HG03432 (cell line): ENCODE results near the gene OR5K4.

Experiments
- ATAC-seq: cut with Tn5 transposase; IDR thresholded peaks from one replicate; pipeline ENCODE4 v1.9.1; 2021; ENCODE audit warnings: mild to moderate bottlenecking, moderate library complexity; ENCODE audit not compliant: unreplicated experiment

Gene OR5K4

DNA sequence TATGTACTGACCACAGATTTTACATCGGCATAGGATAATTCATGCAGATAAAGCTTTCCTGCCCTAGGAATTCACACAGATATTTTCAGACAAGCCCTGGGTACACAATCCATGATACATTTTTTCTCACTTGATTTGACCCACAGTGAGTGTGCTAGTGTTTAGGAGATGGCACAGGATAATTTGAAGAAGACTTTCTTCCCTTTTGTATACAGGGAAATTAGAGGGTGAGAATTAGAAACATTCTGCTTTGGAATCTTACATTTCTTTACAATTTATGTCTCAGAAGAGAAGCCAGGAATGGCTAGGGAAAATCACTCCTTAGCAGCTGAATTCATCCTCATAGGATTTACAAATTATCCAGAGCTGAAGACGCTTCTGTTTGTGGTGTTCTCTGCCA, at the start of gene OR5K4:
TSS of gene OR5K4 (plus strand) at position 301 of the 400 bp plus-strand sequence. CDS start at position 301, 0 bp downstream.
- no peak for ATAC-seq

DNA sequence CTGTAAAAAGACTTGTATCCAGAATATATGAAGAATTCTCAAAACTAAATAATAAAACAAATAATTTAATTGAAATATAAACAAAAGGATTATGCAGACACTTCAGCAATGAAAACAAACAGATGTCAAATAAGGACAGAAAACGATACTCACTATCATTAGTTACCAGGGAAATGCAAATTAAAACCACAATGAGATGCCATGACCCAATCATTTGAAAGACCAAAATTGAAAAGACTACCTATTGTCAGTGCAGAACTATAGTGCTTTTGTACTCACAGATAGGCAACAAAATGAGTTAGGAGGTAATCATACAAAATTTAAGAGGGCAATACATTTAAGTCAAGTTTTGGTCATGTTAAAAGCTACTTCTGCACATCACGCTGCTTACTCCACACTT, 31.6 kb upstream of the OR5K4 start:
- ATAC-seq, result peak; percentile 36

DNA sequence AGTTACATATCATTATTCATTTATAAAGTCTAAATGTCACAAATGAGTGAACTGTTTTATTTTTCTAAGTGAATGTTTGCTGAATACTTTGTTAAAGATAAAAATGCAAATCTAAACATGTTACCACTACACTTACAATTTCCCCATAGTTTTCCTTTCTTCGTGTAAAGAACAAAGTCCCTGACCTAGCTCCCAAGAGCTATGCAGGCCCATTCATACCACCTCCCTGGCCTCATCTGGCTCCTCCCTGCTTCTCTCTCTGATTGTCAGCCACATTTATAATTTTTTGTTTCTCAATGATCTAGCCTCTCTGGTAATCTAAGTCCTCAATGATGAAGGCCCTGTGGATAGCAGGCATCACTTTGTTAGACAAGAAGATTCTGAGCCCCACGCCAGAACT, 31.0 kb upstream of the OR5K4 start:
- ATAC-seq, result no peak

DNA sequence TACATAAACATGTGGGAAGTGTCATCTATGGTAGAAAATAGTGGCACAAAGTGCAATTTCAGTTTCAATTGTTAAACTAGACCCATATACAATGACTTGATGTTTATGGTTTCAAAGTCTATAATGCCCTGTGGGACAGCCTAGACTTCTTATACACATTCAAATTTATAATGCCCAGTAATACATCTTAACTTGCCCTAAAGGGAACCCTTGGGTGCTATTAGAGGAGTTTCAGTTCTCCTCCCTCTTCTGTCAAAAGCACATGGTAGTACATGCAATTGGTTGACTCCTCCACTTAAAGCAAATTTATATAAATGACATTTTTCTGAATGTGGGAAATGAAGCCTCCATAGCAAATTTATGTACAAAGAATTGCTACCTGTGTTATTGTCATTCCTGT, 30.2 kb upstream of the OR5K4 start:
- ATAC-seq, result no peak

- no peak for ATAC-seq
These were observed 28.6 kb upstream of the OR5K4 start for GRCh38 chr3:98325055-98325454.

DNA sequence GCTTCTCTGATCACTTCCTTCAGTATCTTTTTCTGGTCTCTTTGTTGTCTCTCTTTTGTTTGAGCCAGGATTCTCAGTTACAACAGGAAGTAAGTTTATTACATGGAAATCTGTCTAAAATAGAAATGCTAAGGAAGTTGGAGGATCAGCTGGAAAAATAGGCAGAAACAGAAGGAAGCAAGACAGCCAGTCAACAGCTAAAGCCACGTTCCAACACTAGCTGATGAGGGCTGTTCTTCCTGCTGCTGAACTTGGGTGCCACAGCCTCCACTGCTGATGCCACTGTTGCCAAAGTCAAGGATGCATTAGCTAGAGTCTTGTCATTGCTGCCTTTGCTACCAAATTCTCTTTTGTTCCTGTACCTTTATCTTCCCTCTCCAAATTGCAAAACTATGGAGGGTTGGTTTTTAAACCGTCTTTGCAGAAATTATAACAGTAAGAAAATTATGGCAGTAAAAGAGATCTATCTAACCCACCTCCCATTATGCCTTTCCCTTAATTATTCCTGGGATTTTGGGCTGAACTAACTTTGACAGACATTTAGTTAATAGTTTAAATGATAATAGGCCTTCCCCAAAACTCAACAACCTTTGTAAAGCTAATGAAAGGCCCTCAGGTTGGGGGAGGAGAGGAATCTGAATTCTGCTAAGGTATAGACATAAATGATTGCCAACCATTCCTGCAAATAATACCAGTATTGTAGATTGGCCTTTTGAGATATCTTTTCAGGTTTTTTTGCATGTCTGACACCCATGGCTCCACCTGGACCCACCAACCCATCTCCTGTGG, 27.4 kb upstream of the OR5K4 start:
- ATAC-seq, result no peak

- ATAC-seq, result peak; percentile 63
These were observed 26.7 kb upstream of the OR5K4 start for GRCh38 chr3:98326945-98327344.

DNA sequence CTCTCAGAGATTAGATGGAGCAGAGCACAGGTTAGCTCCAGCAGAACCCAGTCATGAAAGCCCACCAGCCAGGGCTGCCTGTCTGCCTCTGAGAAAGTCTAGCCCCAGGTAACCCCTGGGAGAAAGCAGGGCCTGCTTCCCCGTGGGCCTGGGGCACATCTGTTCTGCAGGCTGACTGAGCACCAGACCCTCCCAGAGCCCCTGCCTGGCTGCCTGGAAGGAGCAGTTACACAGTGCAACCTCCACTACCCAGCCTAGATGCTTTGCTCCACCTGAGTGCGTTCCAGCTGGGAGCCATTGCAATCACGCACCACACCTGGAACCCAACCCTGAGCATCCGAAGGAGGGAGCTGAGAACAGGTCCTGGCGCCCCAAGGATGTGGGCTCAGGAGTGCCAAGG, 24.7 kb upstream of the OR5K4 start:
- no peak for ATAC-seq

DNA sequence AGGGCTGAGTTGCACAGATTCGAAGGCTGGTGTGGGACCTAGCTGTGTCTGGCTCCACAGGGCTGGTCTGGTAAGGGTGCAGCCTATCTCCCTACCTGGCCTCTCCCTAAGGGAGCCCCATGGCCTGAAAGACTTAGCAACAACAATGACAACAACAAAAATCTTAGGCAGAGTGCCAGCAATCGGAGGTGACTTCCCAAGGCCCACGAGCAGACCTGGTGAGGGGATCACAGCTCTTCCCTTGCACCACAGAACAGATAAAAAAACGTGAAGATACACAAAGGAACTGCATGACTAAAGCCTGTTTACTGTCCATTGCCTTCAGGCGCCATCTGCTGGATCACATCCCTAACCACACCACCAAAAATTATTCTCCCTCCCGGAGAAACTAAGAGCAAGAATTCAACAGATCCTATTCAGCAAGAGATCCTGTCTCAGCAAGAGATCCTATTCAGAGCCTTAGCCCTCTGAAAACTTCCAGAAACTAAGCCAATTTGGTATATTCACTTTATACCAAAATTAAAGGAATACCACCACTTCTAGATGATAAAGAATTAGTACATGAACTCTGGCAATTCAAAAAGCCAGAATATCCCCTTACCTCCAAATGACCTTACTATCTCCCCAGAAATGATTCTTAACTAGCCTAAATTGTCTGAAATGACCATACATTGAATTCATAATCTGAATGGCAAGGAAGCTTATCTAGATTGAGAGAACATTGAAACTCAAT, 24.1 kb upstream of the OR5K4 start:
- peak; percentile 68 for ATAC-seq

DNA sequence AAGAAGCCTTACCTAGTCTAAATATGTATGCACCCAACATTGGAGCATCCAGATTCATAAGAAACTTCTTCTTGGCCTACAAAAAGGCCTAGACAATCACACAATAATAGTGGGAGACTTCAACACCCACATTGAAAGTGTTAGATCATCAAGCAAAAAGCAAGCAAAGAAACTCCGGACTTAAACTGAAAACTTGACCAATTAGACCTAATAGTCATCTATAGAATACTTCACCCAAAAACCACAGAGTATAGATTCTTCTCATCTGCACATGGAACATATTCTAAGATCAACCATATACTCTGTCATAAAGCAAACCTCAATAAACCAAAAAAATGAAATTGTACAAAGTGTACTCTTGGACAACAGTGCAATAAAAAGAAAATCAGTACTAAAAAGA, 22.3 kb upstream of the OR5K4 start:
- no peak for ATAC-seq

- ATAC-seq, result peak; percentile 85
These were observed 19.6 kb upstream of the OR5K4 start for GRCh38 chr3:98333989-98334606.

- no peak for ATAC-seq
These were observed 14.6 kb upstream of the OR5K4 start for GRCh38 chr3:98339031-98339430.

DNA sequence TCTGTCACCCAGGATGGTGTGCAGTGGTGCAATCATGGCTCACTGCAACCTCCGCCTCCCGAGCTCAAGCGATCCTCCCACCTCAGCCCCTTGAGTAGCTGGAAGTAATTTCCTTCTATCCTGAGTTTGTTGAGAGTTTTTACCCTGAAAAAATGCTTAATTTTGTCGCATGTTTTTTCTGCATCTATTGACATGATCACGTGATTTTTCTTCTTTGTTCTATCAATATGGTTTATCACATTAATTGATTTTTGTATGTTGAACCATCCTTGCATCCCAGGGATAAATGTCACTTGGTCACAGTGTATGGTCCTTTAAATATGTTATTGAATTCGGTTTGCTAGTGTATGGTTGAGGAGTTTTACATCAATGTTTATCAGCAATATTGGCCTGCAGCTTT, 11.9 kb upstream of the OR5K4 start:
- no peak for ATAC-seq

DNA sequence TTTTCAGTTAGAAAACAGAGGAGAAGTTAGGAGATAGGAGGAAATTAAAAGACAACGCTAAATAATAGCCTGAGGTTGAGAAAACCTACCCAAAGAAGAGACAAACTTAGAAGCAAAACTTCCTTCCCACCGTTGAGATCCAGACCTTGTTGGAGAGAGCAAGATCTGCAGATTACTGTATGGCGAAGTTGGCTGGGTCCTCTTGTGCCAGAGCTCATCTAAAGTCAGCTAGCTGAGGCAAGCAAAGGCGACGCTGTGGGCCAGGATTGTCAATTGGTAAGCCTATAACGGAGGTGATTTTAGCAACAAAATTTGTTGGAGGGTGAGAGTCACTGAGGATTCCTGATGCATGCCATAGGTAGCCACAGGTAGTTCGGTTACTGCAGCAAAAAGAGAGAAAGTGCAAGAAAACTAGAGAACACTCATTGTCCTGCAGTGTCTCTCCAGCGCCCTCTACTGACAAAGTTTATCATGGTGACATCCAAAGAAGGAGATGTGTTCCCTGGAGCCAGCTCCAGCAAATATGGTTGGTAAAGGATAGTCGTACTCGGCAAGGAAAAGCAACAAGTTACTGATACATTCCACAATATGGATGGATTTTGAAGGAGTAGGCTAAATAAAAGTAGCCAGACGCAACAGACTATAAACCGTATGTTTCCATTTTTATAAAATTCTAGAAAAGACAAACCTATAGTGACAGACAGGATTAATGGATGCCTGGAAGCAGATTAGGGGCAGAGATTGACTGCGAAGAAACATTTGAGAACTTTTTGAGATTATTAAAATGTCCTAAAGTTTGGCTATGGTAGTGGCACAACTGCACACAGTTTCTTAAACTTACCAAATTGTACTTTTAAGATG, 9.8 kb upstream of the OR5K4 start:
- peak; percentile 68 for ATAC-seq

- no peak for ATAC-seq
These were observed 3.6 kb upstream of the OR5K4 start for GRCh38 chr3:98350082-98350481.

DNA sequence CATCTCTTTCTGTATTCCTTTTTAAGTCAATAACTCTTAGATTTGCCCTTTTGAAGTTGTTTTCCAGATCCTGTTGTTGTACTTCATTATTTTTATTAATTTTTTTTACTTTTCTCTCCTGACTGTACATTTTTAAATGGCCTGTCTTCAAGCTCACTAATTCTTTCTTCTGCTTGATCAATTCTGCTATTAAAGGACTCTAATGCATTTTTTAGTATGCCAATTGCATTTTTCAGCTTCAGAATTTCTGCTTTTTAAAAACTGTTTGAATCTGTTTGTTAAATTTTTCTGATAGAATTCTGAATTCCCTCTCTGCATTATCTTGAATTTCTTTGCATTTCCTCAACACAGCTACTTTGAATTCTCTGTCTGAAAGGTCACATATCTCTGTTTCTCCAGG, 5.6 kb downstream of the OR5K4 start:
- ATAC-seq, result no peak

DNA sequence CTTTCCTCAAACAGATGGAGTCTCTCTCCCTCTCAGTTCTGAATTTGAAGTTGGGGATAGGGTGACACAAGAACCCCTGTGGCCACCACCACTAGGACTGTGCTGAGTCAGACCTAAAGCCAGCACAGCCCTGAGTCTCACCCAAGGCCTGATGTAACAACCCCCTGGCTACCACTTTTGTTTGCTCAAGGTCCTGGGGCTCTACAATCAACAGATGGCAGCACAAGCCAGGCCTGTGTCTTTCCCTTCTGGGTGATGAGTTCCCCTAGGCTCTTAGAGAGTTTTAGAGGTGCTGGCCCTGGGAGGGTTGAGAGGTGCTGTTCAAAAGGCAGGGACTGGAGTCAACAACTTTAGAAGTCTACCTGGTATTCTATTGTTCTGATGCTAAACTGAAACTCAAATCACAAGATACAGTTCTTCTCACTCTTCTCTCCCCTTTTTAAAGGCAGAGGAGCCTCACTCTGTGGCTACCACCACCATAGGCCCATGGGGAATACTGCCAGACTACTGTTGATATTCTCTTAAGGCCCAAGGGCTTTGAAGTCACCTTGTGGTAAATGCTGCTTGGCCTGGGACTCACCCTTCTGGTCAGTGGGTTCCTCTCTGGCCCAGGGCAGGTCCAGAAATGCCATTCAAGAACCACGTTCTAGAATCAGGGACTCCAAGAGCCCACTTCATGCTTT, 6.5 kb downstream of the OR5K4 start:
- peak; percentile 73 for ATAC-seq

GRCh38 chr3:98360681-98361080, 7.0 kb downstream of the OR5K4 start:
- ATAC-seq, result no peak

DNA sequence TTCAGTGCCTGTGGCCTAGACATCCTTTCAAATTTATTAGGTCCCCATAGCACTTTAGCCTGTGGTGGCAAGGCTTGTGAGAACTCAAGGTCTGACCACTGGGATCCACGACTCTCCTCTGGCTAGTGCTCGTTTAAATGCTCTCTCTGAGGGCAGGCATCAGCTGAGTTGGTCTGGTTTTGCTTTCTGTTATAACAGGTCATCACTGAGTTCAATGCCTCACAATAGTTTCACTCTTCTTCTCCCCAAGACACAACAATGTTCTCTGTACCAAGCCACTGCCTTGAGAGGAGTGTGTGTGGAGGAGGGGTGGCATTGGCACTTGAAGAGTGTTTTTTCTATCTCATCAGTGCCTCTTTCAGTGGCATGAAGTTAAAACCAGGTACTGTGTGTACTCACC, 7.6 kb downstream of the OR5K4 start:
- peak; percentile 49 for ATAC-seq

GRCh38 chr3:98367464-98368246, 14.0 kb downstream of the OR5K4 start:
- no peak for ATAC-seq
